ENCODE data around the gene SGMS1.
"Not testable (repeated sequence)": the region's sequence is repeated elsewhere in the genome, so short reads cannot be mapped to it uniquely, and the experiment has no call there.

Gene SGMS1

DNA sequence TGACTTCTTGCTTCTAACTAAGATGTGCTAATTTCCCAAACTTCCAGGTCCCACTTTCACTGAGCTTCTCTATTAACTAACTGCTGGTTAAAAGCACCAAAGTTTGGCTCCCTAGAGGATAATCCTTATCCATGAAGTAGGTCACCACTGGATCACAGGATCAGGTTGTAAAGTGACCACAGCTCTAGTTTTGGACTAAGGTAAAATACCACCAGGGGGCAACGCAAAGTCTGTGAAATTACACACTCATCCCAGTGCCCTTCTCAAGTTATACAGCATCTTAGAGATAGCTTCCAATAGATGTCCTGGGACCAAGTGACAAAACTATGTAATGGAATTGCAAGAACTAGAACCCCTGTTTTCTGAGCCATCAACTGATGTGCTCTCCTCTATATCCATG lies 256.0 kb downstream of the SGMS1 start:
- FAIRE-seq, result no peak
- TF ChIP-seq POLR2AphosphoS5 (IDR thresholded peaks at IDR 0.05; ENCODE audit: low read depth, low read length) (no peak), TAF1 (IDR thresholded peaks at IDR 0.05; ENCODE audit: borderline replicate concordance, low read depth, low read length) (no peak), POLR2A (IDR thresholded peaks at IDR 0.05; ENCODE audit: low read depth, low read length) (no peak)
- no peak for DNase-seq (ENCODE audit: insufficient read length)

DNA sequence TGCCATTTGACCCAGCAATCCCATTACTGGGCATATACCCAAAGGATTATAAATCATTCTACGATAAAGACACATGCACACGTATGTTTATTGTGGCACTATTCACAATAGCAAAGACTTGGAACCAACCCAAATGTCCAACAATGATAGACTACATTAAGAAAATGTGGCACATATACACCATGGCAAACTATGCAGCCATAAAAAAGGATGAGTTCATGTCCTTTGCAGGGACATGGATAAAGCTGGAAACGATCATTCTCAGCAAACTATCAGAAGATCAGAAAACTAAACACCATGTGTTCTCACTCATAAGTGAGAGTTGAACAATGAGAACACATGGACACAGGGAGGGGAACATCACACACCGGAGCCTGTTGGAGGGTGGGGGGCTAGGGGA lies 257.3 kb downstream of the SGMS1 start:
- not testable (repeated sequence) for DNase-seq (ENCODE audit: insufficient read length); FAIRE-seq

DNA sequence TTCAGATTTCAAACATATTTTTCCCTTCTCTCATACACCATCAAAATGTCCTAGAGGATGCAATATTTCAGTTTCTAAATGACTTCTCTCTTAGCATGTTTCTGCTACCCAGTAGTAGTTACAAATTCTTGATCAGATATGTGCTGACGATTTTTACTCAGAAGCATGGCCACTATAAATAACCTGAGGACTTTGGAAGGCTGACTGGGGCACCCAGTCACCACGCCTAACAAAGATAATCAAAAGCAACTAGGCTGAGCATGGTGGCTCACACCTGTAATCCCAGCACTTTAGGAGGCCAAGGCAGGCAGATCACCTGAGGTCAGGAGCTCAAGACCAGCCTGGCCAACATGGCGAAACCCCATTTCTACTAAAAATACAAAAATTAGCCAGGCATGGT lies 259.0 kb downstream of the SGMS1 start:
- DNase-seq (ENCODE audit: insufficient read length); FAIRE-seq: not testable (repeated sequence)

DNA sequence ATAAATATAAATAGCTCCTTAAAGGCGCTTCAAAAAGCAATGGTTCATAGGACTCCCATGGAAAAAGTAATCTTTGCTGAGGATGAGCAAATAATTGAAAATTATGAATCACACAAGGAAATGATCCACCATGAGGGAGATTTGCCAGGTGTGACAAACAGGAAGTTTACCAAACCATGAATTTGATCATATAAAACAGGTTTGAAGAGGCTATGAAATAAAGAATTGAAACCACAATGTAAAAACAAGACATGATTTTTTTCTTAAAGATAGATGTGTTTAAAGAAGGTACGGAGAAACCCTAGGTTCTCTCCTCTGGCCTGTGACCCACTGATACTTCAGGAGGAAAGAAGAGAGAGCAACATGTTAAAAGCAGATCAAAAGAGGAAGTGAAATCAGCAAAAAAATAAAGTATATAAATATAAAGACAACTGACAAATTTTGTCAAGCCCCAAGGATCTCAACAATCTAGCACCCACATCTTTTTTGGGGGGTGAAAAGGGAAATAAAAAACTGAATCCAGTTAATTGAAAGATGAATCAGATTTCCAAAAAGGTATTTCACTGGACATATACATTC lies 261.1 kb downstream of the SGMS1 start:
- FAIRE-seq, result peak; percentile 60
- TF ChIP-seq POLR2A (IDR thresholded peaks at IDR 0.05; ENCODE audit: low read depth, low read length), result no peak
- DNase-seq (ENCODE audit: insufficient read length), result no peak

DNA sequence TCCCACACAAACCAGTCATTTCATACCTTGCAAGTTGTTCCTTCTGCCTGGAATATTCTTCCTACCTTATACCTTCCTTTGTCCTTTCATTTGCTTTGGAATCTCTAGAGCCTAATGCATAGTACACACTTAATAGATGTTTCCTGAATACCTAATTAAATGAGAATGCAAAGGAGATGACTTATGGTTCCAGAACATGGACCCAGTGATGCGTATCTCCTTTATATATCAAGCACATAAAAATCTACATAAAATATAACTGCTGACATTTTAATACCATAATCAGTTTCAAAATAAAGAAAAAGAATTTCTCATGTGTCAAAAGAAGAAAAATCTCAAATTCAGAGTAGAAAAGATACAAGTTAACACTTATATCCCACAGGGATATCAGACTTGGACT lies 261.8 kb downstream of the SGMS1 start:
- FAIRE-seq (peak; percentile 84), DNase-seq (ENCODE audit: insufficient read length) (no peak)
- no peak for TF ChIP-seq POLR2AphosphoS5 (IDR thresholded peaks at IDR 0.05; ENCODE audit: low read depth, low read length)
- TF ChIP-seq TAF1 (IDR thresholded peaks at IDR 0.05; ENCODE audit: borderline replicate concordance, low read depth, low read length), result no peak
- TF ChIP-seq POLR2A (IDR thresholded peaks at IDR 0.05; ENCODE audit: low read depth, low read length), result no peak

GRCh38 chr10:50360077-50360850 lies 263.5 kb downstream of the SGMS1 start:
- FAIRE-seq (no peak), DNase-seq (ENCODE audit: insufficient read length) (no peak)
- TF ChIP-seq TAF1 (IDR thresholded peaks at IDR 0.05; ENCODE audit: borderline replicate concordance, low read depth, low read length) (no peak), POLR2AphosphoS5 (IDR thresholded peaks at IDR 0.05; ENCODE audit: low read depth, low read length) (no peak), POLR2A (IDR thresholded peaks at IDR 0.05; ENCODE audit: low read depth, low read length) (no peak)

- FAIRE-seq, result peak; percentile 67
- DNase-seq (ENCODE audit: insufficient read length), result no peak
These were observed 264.6 kb downstream of the SGMS1 start for GRCh38 chr10:50358925-50359687.

DNA sequence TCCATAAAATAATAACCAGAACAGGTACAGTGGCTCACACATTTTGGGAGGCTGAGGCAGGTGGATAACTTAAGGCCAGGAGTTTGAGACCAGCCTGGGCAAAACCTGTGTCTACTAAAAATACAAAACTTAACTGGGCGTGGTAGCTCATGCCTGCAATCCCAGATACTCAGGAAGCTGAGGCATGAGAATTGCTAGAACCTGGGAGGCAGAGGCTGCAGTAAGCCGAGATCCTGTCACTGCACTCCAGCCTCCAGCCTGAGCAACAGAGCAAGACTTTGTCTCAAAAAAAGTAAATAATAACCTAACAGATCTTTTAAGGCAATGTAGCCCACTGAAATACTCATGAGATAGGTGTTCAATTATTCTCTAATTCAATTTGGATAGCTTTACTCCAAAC lies 265.3 kb downstream of the SGMS1 start:
- no peak for DNase-seq (ENCODE audit: insufficient read length)
- no peak for FAIRE-seq
- TF ChIP-seq POLR2AphosphoS5 (IDR thresholded peaks at IDR 0.05; ENCODE audit: low read depth, low read length), result no peak
- no peak for TF ChIP-seq POLR2A (IDR thresholded peaks at IDR 0.05; ENCODE audit: low read depth, low read length)
- TF ChIP-seq TAF1 (IDR thresholded peaks at IDR 0.05; ENCODE audit: borderline replicate concordance, low read depth, low read length), result no peak

More at GRCh38 chr10:50358925-50359687, 264.6 kb downstream of the SGMS1 start:
- no peak for TF ChIP-seq POLR2A (IDR thresholded peaks at IDR 0.05; ENCODE audit: low read depth, low read length)
- TF ChIP-seq TAF1 (IDR thresholded peaks at IDR 0.05; ENCODE audit: borderline replicate concordance, low read depth, low read length), result no peak
- TF ChIP-seq POLR2AphosphoS5 (IDR thresholded peaks at IDR 0.05; ENCODE audit: low read depth, low read length), result no peak

- FAIRE-seq; DNase-seq (ENCODE audit: insufficient read length): not testable (repeated sequence)
These were observed 267.3 kb downstream of the SGMS1 start for GRCh38 chr10:50356481-50356832.

- not testable (repeated sequence) for DNase-seq (ENCODE audit: insufficient read length); FAIRE-seq
These were observed 267.9 kb downstream of the SGMS1 start for GRCh38 chr10:50355693-50356480.

DNA sequence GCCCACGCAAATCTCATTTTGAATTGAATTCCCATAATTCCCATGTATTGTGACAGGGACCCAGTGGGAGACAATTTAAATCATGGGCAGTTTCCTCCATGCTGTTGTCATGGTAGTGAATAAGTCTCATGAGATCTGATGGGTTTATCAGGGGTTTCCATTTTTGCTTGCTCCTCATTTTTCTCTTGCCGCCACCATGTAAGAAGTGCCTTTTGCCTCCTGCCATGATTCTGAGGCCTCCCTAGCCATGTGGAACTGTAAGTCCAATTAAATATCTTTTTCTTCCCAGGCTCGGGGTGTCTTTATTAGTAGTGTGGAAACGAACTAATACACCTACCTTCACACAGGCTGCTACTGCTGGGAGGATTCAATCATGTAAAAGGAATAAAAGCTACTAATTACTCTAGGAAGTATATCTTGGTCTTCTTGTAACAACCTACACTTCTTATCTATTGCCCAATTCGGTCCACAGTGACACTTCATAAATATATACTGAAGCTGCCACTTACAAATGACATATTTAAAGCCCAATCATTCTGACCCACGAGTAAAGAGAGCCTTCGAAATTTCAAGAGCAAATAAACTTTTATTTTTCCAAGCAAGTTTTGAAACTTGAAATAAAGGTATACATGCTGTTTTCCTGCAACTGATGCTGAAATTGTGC lies 272.1 kb downstream of the SGMS1 start:
- no peak for FAIRE-seq
- TF ChIP-seq TAF1 (IDR thresholded peaks at IDR 0.05; ENCODE audit: borderline replicate concordance, low read depth, low read length), result no peak
- no peak for TF ChIP-seq POLR2A (IDR thresholded peaks at IDR 0.05; ENCODE audit: low read depth, low read length)
- no peak for DNase-seq (ENCODE audit: insufficient read length)

DNA sequence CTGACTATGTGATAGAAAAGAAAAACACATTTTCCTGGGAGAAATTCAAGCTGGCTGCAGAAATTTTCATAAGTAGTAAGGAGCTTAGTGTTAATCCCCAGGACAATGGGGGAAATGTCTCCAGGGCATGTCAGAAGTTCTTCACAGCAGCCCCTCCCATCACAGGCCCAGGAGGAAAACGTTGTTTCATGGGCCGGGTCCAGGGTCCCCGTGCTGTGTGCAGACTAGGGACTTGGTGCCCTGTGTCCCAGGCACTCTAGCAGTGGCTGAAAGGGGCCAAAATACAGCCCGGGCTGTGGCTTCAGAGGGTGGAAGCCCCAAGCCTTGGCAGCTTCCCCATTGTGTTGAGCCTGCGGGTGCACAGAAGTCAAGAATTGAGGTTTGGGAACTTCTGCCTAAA lies 273.4 kb downstream of the SGMS1 start:
- FAIRE-seq, result no peak
- no peak for TF ChIP-seq POLR2A (IDR thresholded peaks at IDR 0.05; ENCODE audit: low read depth, low read length)
- TF ChIP-seq POLR2AphosphoS5 (IDR thresholded peaks at IDR 0.05; ENCODE audit: low read depth, low read length), result no peak
- no peak for TF ChIP-seq TAF1 (IDR thresholded peaks at IDR 0.05; ENCODE audit: borderline replicate concordance, low read depth, low read length)

More for the DNA sequence above, 273.4 kb downstream of the SGMS1 start:
- DNase-seq (ENCODE audit: insufficient read length), result no peak
